ENCODE measurements around the gene CD300H.
A peak's percentile ranks its signal among the peaks of the same experiment; 100 is the strongest.
"Not testable (repeated sequence)": the region's sequence is repeated elsewhere in the genome, so short reads cannot be mapped to it uniquely, and the experiment has no call there.

The CD300H gene

GRCh38 chr17:74573635-74574034, 6.3 kb upstream of the CD300H start:
- not testable (repeated sequence) for H3K27ac Mint-ChIP-seq; ATAC-seq (replicated peaks); H3K4me1 Mint-ChIP-seq (ENCODE audit: low read depth in 2 of 2); DNase-seq; H3K9me3 Mint-ChIP-seq; H3K4me3 Mint-ChIP-seq; H3K36me3 Mint-ChIP-seq (ENCODE audit: insufficient read depth)
- H3K27me3 Mint-ChIP-seq = peaks cover 45 to 65% of the 10 kb centered on the region in 2 donors

- Mint-ChIP-seq H3K4me3 (no peak overlapping the region), H3K36me3 (ENCODE audit: insufficient read depth) (no peaks in the 10 kb centered on the region), H3K27ac (no peak overlapping the region), H3K27me3 (peaks cover 50 to 70% of the 10 kb centered on the region in 2 donors), H3K4me1 (ENCODE audit: low read depth in 2 of 2) (peaks cover 0 to 12% of the 10 kb centered on the region in 2 donors), H3K9me3 (no peaks in the 10 kb centered on the region)
- no peak for DNase-seq
- no peak for ATAC-seq (replicated peaks)
Measured at GRCh38 chr17:74573169-74573568, 5.9 kb upstream of the CD300H start.

GRCh38 chr17:74571621-74572270, 4.4 kb upstream of the CD300H start:
- Mint-ChIP-seq H3K27me3 (peaks cover 45 to 64% of the 10 kb centered on the region in 2 donors), H3K4me1 (ENCODE audit: low read depth in 2 of 2) (peaks cover 0 to 12% of the 10 kb centered on the region in 2 donors), H3K4me3 (no peak overlapping the region), H3K36me3 (ENCODE audit: insufficient read depth) (no peaks in the 10 kb centered on the region), H3K9me3 (no peaks in the 10 kb centered on the region), H3K27ac (no peak overlapping the region)
- ATAC-seq (replicated peaks) (no peak), DNase-seq (no peak)

- H3K27ac Mint-ChIP-seq = no peak overlapping the region
- peaks cover 45 to 55% of the 10 kb centered on the region in 2 donors for H3K27me3 Mint-ChIP-seq
- ATAC-seq (replicated peaks) (peak; percentile 48), DNase-seq (no peak)
- H3K4me1 Mint-ChIP-seq (ENCODE audit: low read depth in 2 of 2) = peaks cover 0 to 6% of the 10 kb centered on the region in 2 donors
- no peaks in the 10 kb centered on the region for H3K36me3 Mint-ChIP-seq (ENCODE audit: insufficient read depth)
- no peaks in the 10 kb centered on the region for H3K9me3 Mint-ChIP-seq
- H3K4me3 Mint-ChIP-seq = no peak overlapping the region
Measured at GRCh38 chr17:74569020-74570003, 2.0 kb upstream of the CD300H start.

- H3K4me1 Mint-ChIP-seq (ENCODE audit: low read depth in 2 of 2) = peaks cover 0 to 6% of the 10 kb centered on the region in 2 donors
Measured at GRCh38 chr17:74568106-74568873, 981 bp upstream of the CD300H start.

GRCh38 chr17:74566132-74566753, 1.1 kb downstream of the CD300H start:
- Mint-ChIP-seq H3K9me3 (no peaks in the 10 kb centered on the region), H3K4me3 (no peak overlapping the region), H3K27me3 (peaks cover 60 to 66% of the 10 kb centered on the region in 2 donors), H3K36me3 (ENCODE audit: insufficient read depth) (no peaks in the 10 kb centered on the region), H3K4me1 (ENCODE audit: low read depth in 2 of 2) (peaks cover 0 to 6% of the 10 kb centered on the region in 2 donors), H3K27ac (no peak overlapping the region)
- DNase-seq (peak in 2 of 3 experiments; percentile 22 to 23), ATAC-seq (replicated peaks) (no peak)

More at GRCh38 chr17:74568106-74568873, 981 bp upstream of the CD300H start:
- ATAC-seq (replicated peaks) (no peak), DNase-seq (no peak)
- H3K27me3 Mint-ChIP-seq = peaks cover 52 to 57% of the 10 kb centered on the region in 2 donors
- H3K4me3 Mint-ChIP-seq = no peak overlapping the region
- H3K9me3 Mint-ChIP-seq = no peaks in the 10 kb centered on the region
- H3K27ac Mint-ChIP-seq = no peak overlapping the region
- no peaks in the 10 kb centered on the region for H3K36me3 Mint-ChIP-seq (ENCODE audit: insufficient read depth)

GRCh38 chr17:74565126-74565525, 2.2 kb downstream of the CD300H start:
- ATAC-seq (replicated peaks) = no peak
- no peaks in the 10 kb centered on the region for H3K9me3 Mint-ChIP-seq
- no peak for DNase-seq
- no peak overlapping the region for H3K4me3 Mint-ChIP-seq
- H3K27me3 Mint-ChIP-seq = peaks cover 52 to 69% of the 10 kb centered on the region in 2 donors
- no peak overlapping the region for H3K27ac Mint-ChIP-seq
- H3K36me3 Mint-ChIP-seq (ENCODE audit: insufficient read depth) = no peaks in the 10 kb centered on the region
- H3K4me1 Mint-ChIP-seq (ENCODE audit: low read depth in 2 of 2) = peaks cover 0 to 6% of the 10 kb centered on the region in 2 donors

GRCh38 chr17:74563358-74563757, 4.0 kb downstream of the CD300H start:
- ATAC-seq (replicated peaks) = no peak
- peaks cover 37 to 66% of the 10 kb centered on the region in 2 donors for H3K27me3 Mint-ChIP-seq
- no peak for DNase-seq
- no peaks in the 10 kb centered on the region for H3K9me3 Mint-ChIP-seq
- H3K4me3 Mint-ChIP-seq = no peak overlapping the region
- no peaks in the 10 kb centered on the region for H3K36me3 Mint-ChIP-seq (ENCODE audit: insufficient read depth)
- no peak overlapping the region for H3K27ac Mint-ChIP-seq
- peaks cover 4 to 6% of the 10 kb centered on the region in 2 donors for H3K4me1 Mint-ChIP-seq (ENCODE audit: low read depth in 2 of 2)

- Mint-ChIP-seq H3K27ac (no peak overlapping the region), H3K4me1 (ENCODE audit: low read depth in 2 of 2) (peaks cover 2 to 6% of the 10 kb centered on the region in 2 donors)
Measured at GRCh38 chr17:74561586-74561985, 5.7 kb downstream of the CD300H start.

GRCh38 chr17:74558882-74559519, 8.3 kb downstream of the CD300H start:
- Mint-ChIP-seq H3K4me3 (no peak overlapping the region), H3K27ac (no peak overlapping the region), H3K27me3 (peaks cover 20 to 36% of the 10 kb centered on the region in 2 donors)

More at GRCh38 chr17:74561586-74561985, 5.7 kb downstream of the CD300H start:
- peaks cover 28 to 57% of the 10 kb centered on the region in 2 donors for H3K27me3 Mint-ChIP-seq
- H3K9me3 Mint-ChIP-seq = no peaks in the 10 kb centered on the region
- no peak overlapping the region for H3K4me3 Mint-ChIP-seq
- H3K36me3 Mint-ChIP-seq (ENCODE audit: insufficient read depth) = no peaks in the 10 kb centered on the region
- ATAC-seq (replicated peaks) (no peak), DNase-seq (no peak)

GRCh38 chr17:74558402-74558801, 8.9 kb downstream of the CD300H start:
- H3K4me1 Mint-ChIP-seq (ENCODE audit: low read depth in 2 of 2); H3K4me3 Mint-ChIP-seq; H3K9me3 Mint-ChIP-seq; H3K27ac Mint-ChIP-seq; ATAC-seq (replicated peaks); H3K36me3 Mint-ChIP-seq (ENCODE audit: insufficient read depth); DNase-seq: not testable (repeated sequence)
- H3K27me3 Mint-ChIP-seq = peaks cover 15 to 30% of the 10 kb centered on the region in 2 donors

More at GRCh38 chr17:74558882-74559519, 8.3 kb downstream of the CD300H start:
- DNase-seq (no peak), ATAC-seq (replicated peaks) (no peak)
- Mint-ChIP-seq H3K36me3 (ENCODE audit: insufficient read depth) (no peaks in the 10 kb centered on the region), H3K4me1 (ENCODE audit: low read depth in 2 of 2) (peaks cover 2 to 6% of the 10 kb centered on the region in 2 donors), H3K9me3 (no peaks in the 10 kb centered on the region)

- H3K9me3 Mint-ChIP-seq = no peaks in the 10 kb centered on the region
- no peak overlapping the region for H3K4me3 Mint-ChIP-seq
- H3K36me3 Mint-ChIP-seq (ENCODE audit: insufficient read depth) = peaks cover 4% of the 10 kb centered on the region
- H3K4me1 Mint-ChIP-seq (ENCODE audit: low read depth in 2 of 2) = peaks cover 2 to 6% of the 10 kb centered on the region in 2 donors
- no peak for ATAC-seq (replicated peaks)
- no peak for DNase-seq
- H3K27ac Mint-ChIP-seq = no peak overlapping the region
- peaks cover 19 to 30% of the 10 kb centered on the region in 2 donors for H3K27me3 Mint-ChIP-seq
Measured at GRCh38 chr17:74555427-74555940, 11.8 kb downstream of the CD300H start.
